ENCODE data around the gene CHST4.
"Not testable (repeated sequence)": the region's sequence is repeated elsewhere in the genome, so short reads cannot be mapped to it uniquely, and the experiment has no call there.

The CHST4 gene

GRCh38 chr16:71493213-71493612, 33.0 kb upstream of the CHST4 start:
- POLR2A ChIA-PET = interaction anchor here (1.5 kb wide), 1 partner anchor 10 kb away, joined by 3 read pairs; no protein-coding TSS in a partner anchor
- CTCF ChIA-PET = no interaction called here
- DNase-seq (ENCODE audit: extremely low spot score) = no peak
- no peak for TF ChIP-seq TARDBP (IDR thresholded peaks at IDR 0.05)
- no peak for TF ChIP-seq FOXK2 (IDR thresholded peaks at IDR 0.05)
- no peak for TF ChIP-seq CTBP1 (IDR thresholded peaks at IDR 0.05; ENCODE audit: borderline replicate concordance)
- no peak for TF ChIP-seq SUZ12 (IDR thresholded peaks at IDR 0.05)
- TF ChIP-seq L3MBTL2 (conservative IDR thresholded peaks at IDR 0.05) = no peak
- no peak for TF ChIP-seq NFRKB (IDR thresholded peaks at IDR 0.05)
- TF ChIP-seq ARNT (IDR thresholded peaks at IDR 0.05) = no peak
- no peak for TF ChIP-seq FOXA1 (IDR thresholded peaks at IDR 0.05)
- no peak for TF ChIP-seq SP1 (IDR thresholded peaks at IDR 0.05)
- TF ChIP-seq HDGF (IDR thresholded peaks at IDR 0.05; ENCODE audit: borderline replicate concordance) = no peak
- TF ChIP-seq ELF4 (IDR thresholded peaks at IDR 0.05) = no peak
- TF ChIP-seq ZNF384 (IDR thresholded peaks at IDR 0.05) = no peak
- TF ChIP-seq PKNOX1 (IDR thresholded peaks at IDR 0.05) = no peak
- no peak for TF ChIP-seq FOXM1 (IDR thresholded peaks at IDR 0.05; ENCODE audit: borderline replicate concordance)
- TF ChIP-seq LEF1 (IDR thresholded peaks at IDR 0.05; ENCODE audit: borderline replicate concordance) = no peak
- TF ChIP-seq BHLHE40 (IDR thresholded peaks at IDR 0.05; ENCODE audit: borderline replicate concordance) = no peak

- TF ChIP-seq HDGF (IDR thresholded peaks at IDR 0.05; ENCODE audit: borderline replicate concordance) = no peak
- no peak for TF ChIP-seq L3MBTL2 (conservative IDR thresholded peaks at IDR 0.05)
- no peak for TF ChIP-seq SP1 (IDR thresholded peaks at IDR 0.05)
- no peak for TF ChIP-seq ZNF384 (IDR thresholded peaks at IDR 0.05)
- no peak for TF ChIP-seq LEF1 (IDR thresholded peaks at IDR 0.05; ENCODE audit: borderline replicate concordance)
- TF ChIP-seq PKNOX1 (IDR thresholded peaks at IDR 0.05) = no peak
- no peak for TF ChIP-seq ARNT (IDR thresholded peaks at IDR 0.05)
- TF ChIP-seq NFRKB (IDR thresholded peaks at IDR 0.05) = no peak
- TF ChIP-seq FOXK2 (IDR thresholded peaks at IDR 0.05) = no peak
- TF ChIP-seq SUZ12 (IDR thresholded peaks at IDR 0.05) = no peak
- TF ChIP-seq ELF4 (IDR thresholded peaks at IDR 0.05) = no peak
- TF ChIP-seq CTBP1 (IDR thresholded peaks at IDR 0.05; ENCODE audit: borderline replicate concordance) = no peak
- TF ChIP-seq TARDBP (IDR thresholded peaks at IDR 0.05) = no peak
- TF ChIP-seq FOXA1 (IDR thresholded peaks at IDR 0.05) = no peak
- DNase-seq (ENCODE audit: extremely low spot score) = no peak
- POLR2A ChIA-PET = no interaction called here
- CTCF ChIA-PET = interaction anchor here (0.7 kb wide), 1 partner anchor 148 kb away, joined by 3 read pairs; no protein-coding TSS in a partner anchor
Measured at GRCh38 chr16:71498031-71498430, 28.2 kb upstream of the CHST4 start.

GRCh38 chr16:71499775-71500364, 26.4 kb upstream of the CHST4 start:
- ChIA-PET POLR2A (interaction anchor here (1.2 kb wide), 1 partner anchor 16 kb away, joined by 3 read pairs; no protein-coding TSS in a partner anchor), CTCF (interaction anchor here (0.5 to 2.0 kb wide), 8 partner anchors 11 to 701 kb away, joined by 3 to 15 read pairs (median 4); partner anchors contain the start of gene ZNF19)
- TF ChIP-seq NFRKB (IDR thresholded peaks at IDR 0.05) (no peak), CTBP1 (IDR thresholded peaks at IDR 0.05; ENCODE audit: borderline replicate concordance) (no peak), SUZ12 (IDR thresholded peaks at IDR 0.05) (no peak), BHLHE40 (IDR thresholded peaks at IDR 0.05; ENCODE audit: borderline replicate concordance) (no peak), LEF1 (IDR thresholded peaks at IDR 0.05; ENCODE audit: borderline replicate concordance) (no peak)
- peak; percentile 70 for DNase-seq (ENCODE audit: extremely low spot score)

- DNase-seq (ENCODE audit: extremely low spot score) = no peak
- CTCF ChIA-PET = interaction anchor here (1.2 to 1.5 kb wide), 4 partner anchors 39 to 189 kb away, joined by 3 to 8 read pairs (median 5); no protein-coding TSS in a partner anchor
- no peak for TF ChIP-seq BHLHE40 (IDR thresholded peaks at IDR 0.05; ENCODE audit: borderline replicate concordance)
- TF ChIP-seq HDGF (IDR thresholded peaks at IDR 0.05; ENCODE audit: borderline replicate concordance) = no peak
- TF ChIP-seq CTBP1 (IDR thresholded peaks at IDR 0.05; ENCODE audit: borderline replicate concordance) = no peak
- POLR2A ChIA-PET = interaction anchor here (1.6 kb wide), 1 partner anchor 17 kb away, joined by 3 read pairs; no protein-coding TSS in a partner anchor
Measured at GRCh38 chr16:71500964-71501363, 25.3 kb upstream of the CHST4 start.

- TF ChIP-seq FOXA1 (IDR thresholded peaks at IDR 0.05) = no peak
- TF ChIP-seq ELF4 (IDR thresholded peaks at IDR 0.05) = no peak
- no peak for TF ChIP-seq PKNOX1 (IDR thresholded peaks at IDR 0.05)
- no peak for TF ChIP-seq CTBP1 (IDR thresholded peaks at IDR 0.05; ENCODE audit: borderline replicate concordance)
- no peak for TF ChIP-seq FOXM1 (IDR thresholded peaks at IDR 0.05; ENCODE audit: borderline replicate concordance)
- no peak for TF ChIP-seq HDGF (IDR thresholded peaks at IDR 0.05; ENCODE audit: borderline replicate concordance)
- TF ChIP-seq L3MBTL2 (conservative IDR thresholded peaks at IDR 0.05) = no peak
- no peak for TF ChIP-seq TARDBP (IDR thresholded peaks at IDR 0.05)
- TF ChIP-seq NFRKB (IDR thresholded peaks at IDR 0.05) = no peak
- no peak for TF ChIP-seq ARNT (IDR thresholded peaks at IDR 0.05)
- no peak for TF ChIP-seq BHLHE40 (IDR thresholded peaks at IDR 0.05; ENCODE audit: borderline replicate concordance)
- no peak for TF ChIP-seq FOXK2 (IDR thresholded peaks at IDR 0.05)
- DNase-seq (ENCODE audit: extremely low spot score) = no peak
- ChIA-PET CTCF (interaction anchor here (1.2 to 1.5 kb wide), 3 partner anchors 38 to 110 kb away, joined by 3 to 8 read pairs (median 4); no protein-coding TSS in a partner anchor), POLR2A (interaction anchor here (1.6 kb wide), 1 partner anchor 18 kb away, joined by 3 read pairs; no protein-coding TSS in a partner anchor)
Measured at GRCh38 chr16:71501547-71501946, 24.7 kb upstream of the CHST4 start.

GRCh38 chr16:71504051-71504450, 22.2 kb upstream of the CHST4 start:
- POLR2A ChIA-PET; DNase-seq (ENCODE audit: extremely low spot score); CTCF ChIA-PET: not testable (repeated sequence)

Measured in HEK293T (cell line).